NCI-H2196 treated with DMSO at 0.1 percent for 48 hours (cell line): ENCODE results near the gene ARHGAP15.

Experiments used
- DNase-seq: peaks from one replicate; lab custom pipeline; 2025; ENCODE audit not compliant: unreplicated experiment; lab: John Stamatoyannopoulos, UW

Gene ARHGAP15

DNA sequence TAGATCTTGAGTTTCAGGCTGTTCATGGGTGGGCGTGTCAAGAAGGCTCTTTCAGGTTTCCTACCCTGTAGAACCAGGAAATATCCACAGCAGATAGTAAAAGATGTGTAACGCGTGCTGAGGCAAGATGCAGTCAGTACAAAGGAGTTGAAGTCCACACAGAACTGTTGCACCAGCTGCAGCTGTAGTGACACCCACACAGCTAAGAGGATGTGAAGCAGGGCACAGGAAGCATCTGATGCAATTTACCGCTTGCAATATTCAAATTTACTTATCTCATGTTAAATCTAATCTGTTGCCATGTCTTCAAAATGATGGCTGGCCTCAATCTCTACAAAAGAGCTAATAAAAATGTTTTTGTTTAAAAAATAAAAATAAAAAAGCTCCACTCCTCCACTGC, 132.8 kb downstream of the ARHGAP15 start:
- DNase-seq = no peak

DNA sequence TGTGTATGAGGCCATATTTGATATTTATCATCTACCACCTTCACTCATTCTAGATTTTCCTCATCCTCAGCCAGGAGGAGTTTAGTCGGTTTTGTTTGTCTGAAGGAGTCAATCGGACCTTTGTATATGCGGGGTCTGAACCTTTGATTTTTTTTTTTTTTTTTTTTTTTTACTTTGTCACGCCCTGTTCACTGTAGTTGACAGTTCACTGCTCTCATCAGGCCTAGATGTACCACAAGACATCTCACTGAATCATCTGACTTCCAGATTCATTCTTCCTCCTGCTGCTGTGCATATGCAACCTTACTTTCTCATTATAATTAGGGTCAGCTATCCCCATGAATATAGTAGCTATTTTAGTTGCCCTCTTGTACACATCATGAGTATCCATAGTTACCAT, 133.2 kb downstream of the ARHGAP15 start:
- DNase-seq = no peak

DNA sequence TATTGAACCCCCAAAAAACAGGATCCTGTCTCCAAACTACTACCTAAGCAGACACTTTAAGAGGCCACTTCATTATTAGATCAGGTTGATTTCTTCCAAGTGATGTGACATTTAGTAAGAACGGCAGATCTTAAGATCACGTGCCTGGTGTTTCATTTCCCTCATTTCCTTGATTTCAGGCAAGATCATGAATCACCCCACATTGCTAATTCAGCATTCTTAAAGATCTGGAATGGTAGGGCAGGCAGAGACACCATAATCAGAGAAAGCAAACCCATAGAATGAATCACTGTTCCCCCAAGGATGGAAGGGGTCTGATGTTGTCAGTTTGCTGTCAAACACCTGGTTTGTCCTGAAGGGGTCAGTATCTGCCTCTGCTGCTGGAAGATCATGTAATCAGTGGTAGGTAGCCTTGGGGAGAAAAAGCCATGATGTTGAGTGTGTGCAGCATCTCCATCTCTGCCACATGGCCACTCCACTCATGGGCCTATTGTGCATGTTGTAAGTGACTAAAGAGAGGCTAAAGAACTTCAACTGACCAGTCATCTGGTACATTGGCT, 133.9 kb downstream of the ARHGAP15 start:
- no peak for DNase-seq

DNA sequence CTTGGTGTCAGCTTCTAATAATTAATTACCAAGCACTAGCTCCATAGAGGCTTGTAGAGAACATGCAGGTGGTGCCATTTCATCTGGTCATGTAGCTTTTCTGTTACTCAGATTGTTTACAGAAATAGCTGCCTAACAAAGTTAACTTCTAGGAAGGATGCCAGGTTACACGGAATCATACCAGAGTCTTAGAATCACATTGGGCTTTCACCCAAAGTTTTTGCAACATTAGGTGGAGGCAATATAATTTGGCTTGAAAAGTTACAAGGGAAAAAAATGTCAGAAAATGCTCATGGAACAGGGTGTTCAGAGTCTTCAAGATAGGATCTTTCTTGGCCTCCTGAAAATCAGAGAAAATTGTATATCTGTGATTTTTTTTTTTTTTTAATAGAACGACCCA, 135.6 kb downstream of the ARHGAP15 start:
- no peak for DNase-seq

DNA sequence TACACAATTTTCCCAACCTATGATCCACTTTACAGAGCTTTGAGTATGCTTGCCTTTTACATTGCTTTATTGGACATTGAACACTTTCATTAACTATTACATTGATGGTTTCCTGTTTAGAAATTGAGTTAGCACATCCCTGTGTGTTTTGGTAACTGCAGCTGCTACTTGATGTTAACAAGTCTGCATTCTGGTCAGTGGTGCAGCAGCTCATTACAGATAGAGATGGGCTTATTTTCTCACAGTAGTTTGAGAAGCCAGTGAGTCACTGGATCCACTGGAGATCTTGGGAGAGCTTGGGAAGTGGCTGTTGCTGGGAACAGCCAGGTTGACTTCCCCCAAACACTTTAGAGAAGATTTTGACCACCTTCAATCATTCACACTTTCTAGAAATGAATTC, 150.5 kb downstream of the ARHGAP15 start:
- DNase-seq = no peak

DNA sequence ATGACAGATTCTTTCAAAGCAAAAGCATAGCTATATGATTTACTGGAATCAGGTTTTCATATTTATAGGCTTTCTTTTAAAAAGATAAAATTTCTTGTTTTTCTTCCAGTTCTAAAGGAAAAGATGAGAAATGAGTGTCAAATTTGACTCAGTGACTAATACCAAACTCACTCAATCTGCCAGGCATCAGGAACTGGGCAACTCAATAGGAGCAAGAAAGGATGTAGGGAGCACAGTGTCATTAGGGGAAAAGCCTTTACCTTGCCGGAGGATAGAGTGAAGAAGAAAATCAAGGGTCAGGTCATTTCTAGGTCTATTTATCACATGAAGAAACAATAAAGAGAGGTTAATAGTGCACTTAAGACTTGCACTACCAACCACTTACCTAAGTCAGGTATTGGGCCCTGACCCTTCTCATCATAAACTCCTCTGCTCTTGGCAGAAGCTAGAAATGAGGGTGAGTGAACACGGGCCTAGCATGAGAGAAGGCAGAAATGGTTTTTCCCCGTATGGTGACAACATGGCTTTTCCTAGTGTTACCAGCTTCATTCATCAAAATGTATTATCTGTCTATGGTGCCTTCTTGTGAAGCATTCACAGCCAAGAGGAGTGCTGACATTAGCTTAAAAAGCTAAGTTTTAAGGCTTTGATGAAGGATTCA, 151.0 kb downstream of the ARHGAP15 start:
- DNase-seq = no peak

DNA sequence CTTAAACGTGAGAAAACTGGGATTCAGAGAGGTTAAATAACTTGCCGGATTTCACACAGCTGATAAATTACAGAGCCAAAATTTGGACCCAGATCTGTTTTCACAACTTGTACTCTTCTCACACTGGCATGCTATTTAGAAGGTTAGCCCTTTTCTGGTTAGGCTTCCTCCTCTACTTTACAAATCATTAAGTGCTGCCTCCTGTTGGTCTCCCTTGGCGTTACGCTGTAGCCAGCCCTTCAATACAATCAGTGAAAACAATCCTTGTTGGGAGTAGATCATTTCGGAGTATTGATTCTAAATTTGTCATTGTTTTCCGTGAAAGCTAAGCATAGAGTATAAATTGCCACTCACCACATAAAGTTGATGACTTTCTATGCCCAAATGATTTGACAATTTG, 153.5 kb downstream of the ARHGAP15 start:
- no peak for DNase-seq

DNA sequence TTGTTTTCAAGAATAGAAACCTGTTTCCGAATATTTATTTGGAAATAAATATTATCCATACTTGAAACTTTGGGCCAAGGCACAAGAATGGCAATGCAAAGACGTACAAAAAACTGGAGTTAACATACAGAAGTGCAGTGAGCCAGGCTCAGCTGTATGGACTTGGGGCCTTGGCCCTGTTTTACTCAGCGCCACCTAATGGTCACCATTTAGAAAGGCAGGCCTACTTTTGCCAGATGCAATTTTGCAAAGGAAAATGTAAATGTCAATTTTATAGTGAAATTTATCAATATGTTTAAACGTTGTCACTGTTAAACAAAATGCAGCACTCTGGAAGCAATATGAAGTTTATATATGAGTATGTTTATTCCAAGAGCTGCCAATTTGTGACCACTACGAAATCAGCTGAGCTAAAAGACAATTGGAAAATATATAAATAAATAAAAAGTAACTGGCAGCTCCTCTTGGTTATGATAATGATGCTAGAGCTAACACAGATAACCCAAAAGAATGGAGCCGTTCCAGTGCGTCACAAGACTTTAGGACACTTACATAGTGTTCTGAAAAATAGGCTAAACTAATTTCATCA, 155.0 kb downstream of the ARHGAP15 start:
- DNase-seq = no peak

DNA sequence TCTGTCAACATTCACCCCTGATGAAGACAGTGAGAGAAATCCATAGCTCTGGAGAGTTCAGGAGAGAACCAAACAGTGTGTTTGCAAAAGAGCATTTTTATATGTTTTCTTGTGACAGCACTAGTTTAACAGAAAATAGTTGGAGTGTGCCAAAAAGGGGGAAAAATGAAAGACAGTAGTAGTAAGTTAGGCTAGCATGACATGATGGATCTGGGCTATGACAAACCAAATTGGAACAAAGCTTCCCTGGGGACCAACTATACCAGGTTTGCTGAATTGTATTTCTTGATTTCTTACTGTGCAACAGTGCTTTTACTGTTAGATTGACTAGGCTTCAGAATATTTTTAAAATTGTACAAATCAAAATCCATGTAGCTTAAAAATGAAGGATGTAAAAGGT, 159.8 kb downstream of the ARHGAP15 start:
- no peak for DNase-seq

DNA sequence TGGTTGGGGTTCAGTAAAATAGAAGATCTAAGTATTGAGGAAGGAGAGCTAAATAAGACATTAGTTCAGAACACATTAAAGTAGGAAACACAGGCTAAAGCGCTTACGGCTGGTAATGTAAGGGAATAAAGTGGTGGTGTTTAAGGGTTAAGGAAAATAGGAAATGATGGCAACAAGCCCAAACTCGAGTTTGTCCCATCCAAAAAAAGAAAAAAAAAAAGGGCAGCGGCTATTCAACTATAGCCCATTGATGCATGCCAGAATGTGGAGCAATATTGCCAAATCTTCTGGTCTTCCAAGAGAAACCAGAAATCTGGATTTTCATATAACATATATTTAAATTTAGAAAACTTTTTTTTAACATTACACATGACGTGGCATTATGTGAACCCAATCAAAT, 161.0 kb downstream of the ARHGAP15 start:
- no peak for DNase-seq

DNA sequence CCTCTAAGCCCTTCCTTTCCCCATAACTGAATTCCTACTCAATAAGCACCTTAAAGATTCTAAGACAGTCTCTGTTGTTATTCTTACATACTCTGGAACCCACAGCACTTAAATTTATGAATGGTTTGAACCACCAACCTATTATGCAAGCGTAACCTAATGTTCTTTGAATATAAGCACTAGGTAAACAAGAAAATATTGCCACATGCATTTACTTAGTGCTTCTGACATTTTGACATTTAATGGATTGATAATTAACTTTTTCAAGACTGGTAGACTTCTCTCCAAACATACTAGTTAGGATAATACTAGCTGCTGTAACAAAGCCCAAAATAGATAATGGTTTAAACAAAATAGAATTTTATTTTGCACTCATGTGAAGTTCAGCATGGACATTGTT, 164.8 kb downstream of the ARHGAP15 start:
- DNase-seq = no peak

DNA sequence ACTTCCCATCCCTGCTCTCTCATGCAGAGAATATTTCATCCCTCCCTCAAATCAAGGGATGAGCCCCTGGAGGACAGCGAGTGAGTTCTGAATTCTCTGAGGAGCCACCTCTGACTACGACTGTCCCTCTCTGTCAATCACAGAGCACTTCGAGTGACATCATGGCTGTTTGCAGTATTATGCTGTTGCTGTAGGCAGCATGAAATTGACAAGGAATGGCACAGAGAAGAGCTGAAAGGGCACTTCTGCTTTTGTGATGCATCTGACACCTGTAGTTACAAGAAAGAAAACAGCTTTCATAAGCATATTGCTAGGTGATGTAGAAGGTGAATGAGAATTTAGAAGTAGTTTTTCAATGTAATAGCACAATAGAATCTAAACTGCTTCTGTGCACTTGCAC, 166.9 kb downstream of the ARHGAP15 start:
- DNase-seq = no peak

DNA sequence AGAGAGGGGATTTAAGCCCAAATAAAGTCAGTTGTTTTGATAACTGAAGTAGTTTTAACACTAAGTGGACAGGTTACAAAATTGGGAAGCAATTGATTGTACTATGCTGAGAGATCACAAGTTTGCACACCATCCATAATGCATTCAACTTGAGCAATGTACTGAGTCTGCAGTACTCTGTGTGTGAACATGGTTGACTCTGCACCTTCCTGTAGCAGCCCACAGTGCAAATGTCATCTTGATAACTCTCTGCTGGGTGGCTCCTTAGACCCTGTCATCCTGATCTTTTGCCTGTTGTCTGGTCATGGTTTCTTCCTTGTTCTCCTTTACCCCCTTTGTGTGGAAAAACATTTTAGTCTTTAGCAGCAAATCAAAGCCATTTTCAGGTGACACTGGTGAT, 168.0 kb downstream of the ARHGAP15 start:
- no peak for DNase-seq

DNA sequence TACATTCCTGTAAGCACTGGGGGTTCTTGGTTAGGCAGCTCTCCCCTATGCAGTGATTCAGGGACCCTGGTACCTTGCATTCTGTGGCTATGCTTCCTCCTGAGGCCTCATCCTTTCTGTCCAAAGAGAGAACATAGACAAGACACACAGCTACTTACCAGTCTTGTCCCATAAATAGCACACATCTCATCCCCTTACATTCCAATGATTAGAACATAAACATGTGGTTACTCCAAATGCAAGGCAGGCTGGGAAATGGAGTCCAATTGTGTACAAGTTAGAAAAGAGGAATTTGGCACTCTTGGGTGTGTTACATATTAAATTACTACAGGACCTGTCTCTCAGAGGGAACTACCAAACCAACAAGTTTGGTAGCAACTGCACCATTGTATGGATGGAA, 171.3 kb downstream of the ARHGAP15 start:
- DNase-seq = no peak

DNA sequence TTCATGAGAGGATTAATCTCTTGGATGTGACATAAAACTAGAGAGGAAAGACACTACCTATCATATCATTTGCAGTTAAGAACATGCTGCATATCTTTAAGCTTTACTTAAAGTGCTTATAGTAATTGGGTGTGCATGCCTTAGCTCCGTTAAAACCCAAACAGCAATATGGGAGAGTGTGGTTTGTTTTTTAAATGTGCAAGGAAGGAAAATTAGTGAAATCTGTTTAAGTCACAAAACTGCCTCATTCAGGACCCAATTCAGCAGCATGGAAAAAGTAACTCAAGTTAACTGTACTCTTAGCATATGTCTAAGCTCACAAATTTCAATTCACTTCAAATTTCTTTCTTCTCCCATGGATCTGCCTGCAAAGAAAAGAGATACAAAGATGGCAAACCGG, 182.2 kb downstream of the ARHGAP15 start:
- no peak for DNase-seq

DNA sequence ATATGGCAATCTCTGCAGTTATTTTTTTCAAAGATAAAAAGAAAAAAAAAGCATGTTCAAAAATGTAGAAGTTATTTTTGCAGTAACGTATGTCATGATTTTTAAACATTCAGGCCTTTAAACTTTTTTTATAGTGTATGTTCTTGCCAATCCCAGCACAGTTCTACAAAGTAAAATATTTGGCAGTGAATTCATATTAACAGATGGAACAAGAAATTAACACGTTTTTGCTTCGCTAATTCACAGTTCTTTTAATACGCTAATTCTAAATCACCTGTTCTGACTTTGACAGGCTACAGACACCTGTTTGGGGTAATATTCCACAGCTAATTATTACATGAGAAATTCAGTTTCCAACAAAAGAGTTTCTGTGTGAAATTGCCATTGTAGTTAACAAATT, 183.2 kb downstream of the ARHGAP15 start:
- no peak for DNase-seq

DNA sequence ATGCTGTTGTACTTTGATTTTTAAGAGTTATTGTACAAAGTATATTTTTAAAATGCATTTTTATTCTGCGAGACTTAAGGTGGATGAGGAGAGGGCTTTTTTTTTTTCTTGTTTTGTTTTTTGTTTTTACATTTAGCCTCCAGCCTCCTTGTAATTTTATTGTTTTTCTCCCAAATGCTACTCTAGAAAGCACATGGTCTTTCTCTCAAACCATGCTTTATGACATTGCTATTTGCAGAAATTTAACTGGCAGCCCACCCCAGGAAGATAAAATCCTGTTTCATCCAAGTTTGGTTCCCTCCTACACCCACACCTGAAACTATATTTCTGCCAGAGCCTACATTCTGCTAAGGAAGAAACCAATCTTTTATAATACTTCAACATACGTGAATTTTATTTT, 184.6 kb downstream of the ARHGAP15 start:
- DNase-seq = no peak

DNA sequence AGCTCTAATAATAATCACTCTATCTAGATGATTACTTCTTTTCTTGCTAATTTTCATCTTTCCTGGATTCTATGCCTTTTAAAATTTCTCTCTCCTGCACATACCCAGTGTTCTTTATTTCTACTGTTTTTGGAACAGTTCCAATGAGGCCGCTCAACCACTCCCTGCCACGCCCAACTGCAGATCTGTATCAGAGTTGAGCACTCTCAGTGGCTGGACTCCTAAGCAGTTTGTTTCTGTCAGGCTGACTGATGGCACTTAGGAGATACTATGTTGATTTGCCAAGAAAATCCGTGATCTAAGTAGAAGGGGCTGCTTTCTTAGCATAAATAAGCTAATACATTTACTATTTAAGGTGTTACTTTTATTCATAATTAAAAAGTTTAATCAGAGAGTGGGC, 192.8 kb downstream of the ARHGAP15 start:
- DNase-seq = no peak

DNA sequence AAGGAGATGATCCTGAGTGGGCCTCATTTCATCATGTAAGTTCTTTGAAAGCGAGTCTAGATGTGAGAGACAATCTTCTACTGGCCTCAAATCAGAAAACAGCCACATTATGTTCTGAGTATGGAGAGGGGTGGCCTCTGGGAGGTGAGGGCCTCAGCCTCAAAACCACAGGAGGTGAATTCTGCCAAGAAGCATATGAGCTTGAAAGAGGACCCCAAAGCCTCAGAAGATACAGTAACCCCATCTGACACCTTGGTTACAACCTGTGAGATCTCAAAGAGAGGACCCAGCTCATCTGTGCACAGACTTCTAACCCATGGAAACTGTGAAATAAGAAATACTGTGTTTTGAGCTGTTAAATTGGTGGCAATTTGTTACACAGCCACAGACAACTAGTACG, 200.1 kb downstream of the ARHGAP15 start:
- no peak for DNase-seq

DNA sequence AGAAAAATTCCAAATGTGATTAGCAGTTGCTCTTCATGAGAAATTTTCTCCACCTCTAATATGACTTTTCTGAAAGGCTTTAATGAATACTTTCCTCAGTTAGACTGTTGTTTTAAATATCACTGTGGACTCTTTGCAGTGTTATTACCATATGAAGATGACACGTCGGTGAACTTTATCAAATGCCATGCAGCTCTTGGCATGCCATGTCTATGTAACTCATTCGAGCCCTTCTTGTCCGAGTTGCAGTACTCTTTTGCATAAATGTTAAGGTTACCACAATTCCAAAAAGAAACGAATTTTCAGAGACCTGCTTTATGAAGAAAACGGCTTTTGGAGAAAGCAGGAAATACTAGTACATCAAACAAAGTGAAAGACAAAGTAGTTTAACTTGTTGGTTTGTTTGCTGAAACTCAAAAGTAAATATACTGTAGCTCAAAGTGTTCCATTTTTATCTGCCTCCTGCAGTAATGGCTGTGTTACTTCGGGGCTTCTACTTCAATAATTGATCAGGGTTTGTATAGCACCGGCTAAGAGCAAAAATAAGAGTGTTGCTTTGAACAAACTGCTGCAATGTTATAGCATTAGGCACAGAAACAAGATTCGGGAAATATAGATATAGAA, 204.1 kb downstream of the ARHGAP15 start:
- DNase-seq = no peak

DNA sequence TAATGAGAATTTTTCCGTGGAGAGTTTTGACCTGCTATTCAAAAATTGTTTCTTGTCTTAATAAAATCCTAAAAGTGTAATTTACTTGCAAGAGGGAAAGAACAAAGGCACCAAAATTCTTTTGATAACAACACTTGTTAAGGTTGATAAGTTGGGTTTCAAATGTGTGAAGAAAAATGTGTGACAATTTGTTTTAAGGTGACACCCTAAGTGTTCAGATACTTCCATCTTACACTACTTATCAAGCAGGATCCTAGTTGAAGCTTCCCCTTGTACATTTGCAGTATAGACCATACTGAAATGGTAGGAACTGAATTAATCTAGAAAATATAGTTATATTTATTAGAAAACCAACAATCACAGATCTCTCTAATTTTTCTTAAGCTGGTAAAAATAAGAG, 204.6 kb downstream of the ARHGAP15 start:
- DNase-seq = no peak

DNA sequence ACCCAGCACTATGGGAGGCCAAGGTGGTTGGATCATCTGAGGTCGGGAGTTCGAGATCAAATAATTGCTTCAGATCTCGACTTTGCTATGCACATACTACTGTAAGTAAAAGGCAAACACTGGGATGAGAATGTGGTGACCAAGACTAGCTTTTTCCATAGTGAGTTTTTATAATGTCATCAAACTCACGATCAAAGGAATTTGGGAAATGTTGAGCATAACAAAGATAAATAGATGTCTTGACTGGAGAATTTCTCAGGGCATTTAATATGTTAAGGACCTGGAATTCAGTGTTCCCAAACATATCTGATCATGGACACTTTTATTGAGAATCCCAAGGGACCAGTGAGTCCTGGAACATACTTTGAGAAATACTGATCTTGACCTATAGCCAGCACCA, 205.6 kb downstream of the ARHGAP15 start:
- no peak for DNase-seq
